ENCODE results near the gene PRKAR2B.

Gene PRKAR2B

GRCh38 chr7:107164092-107164491 lies 119.6 kb downstream of the PRKAR2B start:
- no peak for DNase-seq

- DNase-seq: no peak
Measured at GRCh38 chr7:107165341-107165740, 120.8 kb downstream of the PRKAR2B start.

GRCh38 chr7:107166736-107167426 lies 122.4 kb downstream of the PRKAR2B start:
- no peak for DNase-seq

- DNase-seq: peak; percentile 64 to 76
Measured at GRCh38 chr7:107167483-107168232, 123.2 kb downstream of the PRKAR2B start.

GRCh38 chr7:107168233-107169119 lies 124.0 kb downstream of the PRKAR2B start, which contains the start of gene HBP1:
HBP1 (plus strand) TSS chr7:107169003; CDS start chr7:107179894, 10,891 bp downstream.
- DNase-seq: peak; percentile 94 to 98

- peak; percentile 88 to 89 for DNase-seq
Measured at GRCh38 chr7:107169120-107170050, 124.9 kb downstream of the PRKAR2B start.

- DNase-seq: no peak
Measured at GRCh38 chr7:107170051-107170915, 125.8 kb downstream of the PRKAR2B start.

- DNase-seq: no peak
Measured at GRCh38 chr7:107171496-107171895, 127.0 kb downstream of the PRKAR2B start.

GRCh38 chr7:107172276-107173032 lies 127.9 kb downstream of the PRKAR2B start:
- DNase-seq: no peak

- no peak for DNase-seq
Measured at GRCh38 chr7:107173191-107173590, 128.7 kb downstream of the PRKAR2B start.

GRCh38 chr7:107173691-107174406 lies 129.3 kb downstream of the PRKAR2B start:
- DNase-seq: no peak

- no peak for DNase-seq
Measured at GRCh38 chr7:107179326-107180164, 135.0 kb downstream of the PRKAR2B start.

GRCh38 chr7:107180378-107180777 lies 135.9 kb downstream of the PRKAR2B start:
- DNase-seq: peak; percentile 71 to 72

- no peak for DNase-seq
Measured at GRCh38 chr7:107181172-107181571, 136.7 kb downstream of the PRKAR2B start.

GRCh38 chr7:107185716-107186115 lies 141.2 kb downstream of the PRKAR2B start:
- no peak for DNase-seq

- no peak for DNase-seq
Measured at GRCh38 chr7:107186240-107186639, 141.7 kb downstream of the PRKAR2B start.

- no peak for DNase-seq
Measured at GRCh38 chr7:107187774-107188173, 143.3 kb downstream of the PRKAR2B start.

- DNase-seq: no peak
Measured at GRCh38 chr7:107190090-107190489, 145.6 kb downstream of the PRKAR2B start.

- no peak for DNase-seq
Measured at GRCh38 chr7:107194052-107194451, 149.5 kb downstream of the PRKAR2B start.
